ENCODE measurements around the gene CDK15.
A peak's percentile ranks its signal among the peaks of the same experiment; 100 is the strongest.

Gene CDK15

GRCh38 chr2:201852878-201853415 lies 46.6 kb downstream of the CDK15 start:
- DNase-seq (ENCODE audit: low read depth), result no peak

GRCh38 chr2:201854221-201854801 lies 48.0 kb downstream of the CDK15 start:
- no peak for TF ChIP-seq CTCF (IDR thresholded peaks at IDR 0.05; ENCODE audit: low read length, missing control alignments)
- H3K4me3 ChIP-seq (replicated peaks; ENCODE audit: low read depth, low read length), result no peak overlapping the region
- DNase-seq (ENCODE audit: low read depth), result peak; percentile 86

More at GRCh38 chr2:201852878-201853415, 46.6 kb downstream of the CDK15 start:
- H3K4me3 ChIP-seq (replicated peaks; ENCODE audit: low read depth, low read length), result no peak overlapping the region
- no peak for TF ChIP-seq CTCF (IDR thresholded peaks at IDR 0.05; ENCODE audit: low read length, missing control alignments)

- H3K4me3 ChIP-seq (replicated peaks; ENCODE audit: low read depth, low read length), result no peak overlapping the region
- DNase-seq (ENCODE audit: low read depth), result no peak
- no peak for TF ChIP-seq CTCF (IDR thresholded peaks at IDR 0.05; ENCODE audit: low read length, missing control alignments)
Measured at GRCh38 chr2:201854841-201855240, 48.5 kb downstream of the CDK15 start.

- H3K4me3 ChIP-seq (replicated peaks; ENCODE audit: low read depth, low read length), result no peak overlapping the region
- no peak for DNase-seq (ENCODE audit: low read depth)
- no peak for TF ChIP-seq CTCF (IDR thresholded peaks at IDR 0.05; ENCODE audit: low read length, missing control alignments)
Measured at GRCh38 chr2:201855356-201855755, 49.0 kb downstream of the CDK15 start.

GRCh38 chr2:201857326-201857725 lies 51.0 kb downstream of the CDK15 start:
- no peak for TF ChIP-seq CTCF (IDR thresholded peaks at IDR 0.05; ENCODE audit: low read length, missing control alignments)
- DNase-seq (ENCODE audit: low read depth), result no peak
- no peak overlapping the region for H3K4me3 ChIP-seq (replicated peaks; ENCODE audit: low read depth, low read length)

GRCh38 chr2:201858281-201859184 lies 52.2 kb downstream of the CDK15 start:
- H3K4me3 ChIP-seq (replicated peaks; ENCODE audit: low read depth, low read length), result no peak overlapping the region
- no peak for TF ChIP-seq CTCF (IDR thresholded peaks at IDR 0.05; ENCODE audit: low read length, missing control alignments)
- no peak for DNase-seq (ENCODE audit: low read depth)
